ENCODE results near the gene HPGD. TPM values are rescaled to one million over a fixed set of nuclear protein-coding genes. Genes with fewer than 3 reads are reported as not detected.

The HPGD gene
- total and polyA plus RNA-seq, 2 of the 4 experiments (the other 2 are of a cell fraction), result not detected

GRCh38 chr4:174516794-174517193 is 5.5 kb downstream of the HPGD start:
- intact Hi-C loops (cut with micrococcal nuclease) (no loop called here), dilution Hi-C loops (cut with HindIII; ENCODE audit: low sequenced_read_pairs, unreplicated experiment) (no loop called here)
- POLR2A ChIA-PET (ENCODE audit: unreplicated experiment), result no interaction called here

More at GRCh38 chr4:174516794-174517193, 5.5 kb downstream of the HPGD start:
- H3K9me3 ChIP-seq (ENCODE audit: control insufficient read depth, insufficient read depth, low read length), result no peaks in the 10 kb centered on the region
- no peaks in the 10 kb centered on the region for H4K20me1 ChIP-seq (ENCODE audit: insufficient read depth, low read length)
- no peak overlapping the region for H2AFZ ChIP-seq (replicated peaks; ENCODE audit: low read length, poor library complexity)
- H2BK120ac ChIP-seq (ENCODE audit: low read depth, low read length), result no peak overlapping the region
- H3K18ac ChIP-seq (ENCODE audit: low read depth, low read length), result no peak overlapping the region
- no CpG with 5 or more reads among the region's 1 CpG for WGBS, 2 experiments (ENCODE audit: extremely low coverage in 2 of 2, insufficient read length in 1 of 2)
- no peak overlapping the region for H3K9ac ChIP-seq (ENCODE audit: low read depth, low read length)
- no peak overlapping the region for H2BK20ac ChIP-seq (ENCODE audit: low read depth, low read length)
- no peaks in the 10 kb centered on the region for H3K9me1 ChIP-seq (ENCODE audit: insufficient read depth, low read length)
- in situ Hi-C loops (cut with MboI; ENCODE audit: low sequenced_read_pairs), result no loop called here
- no peak overlapping the region for H3K14ac ChIP-seq (replicated peaks; ENCODE audit: low read depth, low read length)
- ATAC-seq (ENCODE audit: low read depth), result no peak
- no peak overlapping the region for H3K56ac ChIP-seq (ENCODE audit: extremely low read depth, insufficient read depth, low read length)
- H3K79me1 ChIP-seq (ENCODE audit: low read depth in 1 of 2, low read length in 2 of 2), result no peaks in the 10 kb centered on the region
- H2AK5ac ChIP-seq (ENCODE audit: low read depth, low read length), result no peak overlapping the region
- H3K36me3 ChIP-seq (ENCODE audit: control insufficient read depth, insufficient read depth, low read length), result no peaks in the 10 kb centered on the region
- H2BK5ac ChIP-seq (ENCODE audit: low read depth, low read length, poor library complexity, severe bottlenecking), result no peak overlapping the region
- H2BK15ac ChIP-seq (ENCODE audit: low read depth, low read length), result no peak overlapping the region
- TF ChIP-seq FOS (IDR thresholded peaks at IDR 0.05; ENCODE audit: low read depth, low read length) (no peak), RCOR1 (IDR thresholded peaks at IDR 0.05; ENCODE audit: insufficient replicate concordance, low read length) (no peak), SMC3 (IDR thresholded peaks at IDR 0.05; ENCODE audit: low read depth, low read length) (no peak), NFE2L2 (IDR thresholded peaks at IDR 0.05; ENCODE audit: low read depth, low read length) (no peak), CEBPB (IDR thresholded peaks at IDR 0.05; ENCODE audit: low read depth, low read length) (no peak), MAFK (IDR thresholded peaks at IDR 0.05; ENCODE audit: low read depth, low read length) (no peak), ELK1 (IDR thresholded peaks at IDR 0.05; ENCODE audit: borderline replicate concordance, low read depth, low read length) (no peak), RFX5 (IDR thresholded peaks at IDR 0.05; ENCODE audit: low read depth, low read length) (no peak), BHLHE40 (IDR thresholded peaks at IDR 0.05; ENCODE audit: low read depth, low read length) (no peak), POLR2A (IDR thresholded peaks at IDR 0.05; ENCODE audit: low read depth, low read length) (no peak), RAD21 (IDR thresholded peaks at IDR 0.05; ENCODE audit: low read length) (no peak), MAZ (IDR thresholded peaks at IDR 0.05; ENCODE audit: borderline replicate concordance, low read depth, low read length) (no peak), CHD1 (IDR thresholded peaks at IDR 0.05; ENCODE audit: low read depth, low read length) (no peak), CTCF (conservative IDR thresholded peaks at IDR 0.05; ENCODE audit: low read depth, low read length) (no peak), USF2 (IDR thresholded peaks at IDR 0.05; ENCODE audit: low read depth, low read length) (no peak), MXI1 (IDR thresholded peaks at IDR 0.05; ENCODE audit: borderline replicate concordance, low read depth, low read length) (no peak)
- CTCF ChIA-PET, result no interaction called here
- no peak overlapping the region for H4K8ac ChIP-seq (ENCODE audit: low read depth in 2 of 2, low read length in 2 of 2)
- no peak overlapping the region for H3K4me2 ChIP-seq (ENCODE audit: low read depth, low read length)
- H2AK9ac ChIP-seq (replicated peaks; ENCODE audit: low read depth, low read length, poor library complexity), result no peak overlapping the region
- no peak overlapping the region for H4K5ac ChIP-seq (ENCODE audit: low read depth, low read length)
- no peak overlapping the region for H3K4ac ChIP-seq (ENCODE audit: low read depth, low read length)
- DNase-seq, result no peak
- no peak overlapping the region for H3K4me3 ChIP-seq (ENCODE audit: insufficient read depth, low read depth, low read length)
- no peak overlapping the region for H3K23ac ChIP-seq (ENCODE audit: low read depth, low read length)
- H3K4me1 ChIP-seq (ENCODE audit: control insufficient read depth, insufficient read depth, low read length), result no peaks in the 10 kb centered on the region
- H3K27me3 ChIP-seq (ENCODE audit: control insufficient read depth, insufficient read depth, low read length), result peaks cover 2% of the 10 kb centered on the region; the same call in 1 of the 2 replicates
- no peak overlapping the region for H3K27ac ChIP-seq (ENCODE audit: insufficient read depth, low read length)
- BruUV-seq (replicated peaks), result no TSS peak
- H4K91ac ChIP-seq (ENCODE audit: insufficient read depth, low read depth, low read length), result no peak overlapping the region
